Epithelial cell of esophagus (primary cell): ENCODE results near the gene MAST3.
A peak's percentile ranks its signal among the peaks of the same experiment; 100 is the strongest.

Experiments used
- DNase-seq: peaks from one replicate; pipeline ENCODE4 v3.0.0; 2010; ENCODE audit warnings: low read depth
- H3K4me3 ChIP-seq: 2 replicates; pipeline ENCODE4 v1.5.1; 2011; ENCODE audit warnings: mild to moderate bottlenecking, low read length, control low read depth
- TF ChIP-seq, protein P1 (sequence below): IDR thresholded peaks from 2 replicates; pipeline ENCODE4 v1.5.1; 2011; ENCODE audit warnings: low read depth, mild to moderate bottlenecking, low read length, control low read depth, inconsistent platforms; ENCODE audit not compliant: insufficient read depth; ENCODE audit errors: missing control alignments

Gene MAST3

DNA sequence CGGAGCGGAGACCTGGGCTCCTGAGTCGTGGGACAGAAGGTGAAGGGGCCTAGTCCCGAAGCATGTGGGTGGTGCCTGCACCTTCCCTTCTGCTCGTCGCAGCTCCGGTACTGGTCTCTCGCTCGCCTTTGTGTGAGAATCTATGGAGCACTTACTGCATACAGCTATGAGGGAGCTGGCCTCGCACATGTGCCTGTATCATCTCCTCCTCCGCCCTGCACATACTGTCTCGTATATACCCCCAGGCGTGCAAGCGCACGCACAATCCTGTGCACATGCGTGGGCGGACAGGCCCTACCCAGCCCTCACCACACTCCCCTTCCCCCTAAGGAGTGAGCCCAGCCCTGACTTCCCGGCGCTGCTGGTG is 64.0 kb downstream of the MAST3 start:
- peak overlapping the region; percentile 30 for H3K4me3 ChIP-seq
- DNase-seq, result no peak
- TF ChIP-seq, protein P1, sequence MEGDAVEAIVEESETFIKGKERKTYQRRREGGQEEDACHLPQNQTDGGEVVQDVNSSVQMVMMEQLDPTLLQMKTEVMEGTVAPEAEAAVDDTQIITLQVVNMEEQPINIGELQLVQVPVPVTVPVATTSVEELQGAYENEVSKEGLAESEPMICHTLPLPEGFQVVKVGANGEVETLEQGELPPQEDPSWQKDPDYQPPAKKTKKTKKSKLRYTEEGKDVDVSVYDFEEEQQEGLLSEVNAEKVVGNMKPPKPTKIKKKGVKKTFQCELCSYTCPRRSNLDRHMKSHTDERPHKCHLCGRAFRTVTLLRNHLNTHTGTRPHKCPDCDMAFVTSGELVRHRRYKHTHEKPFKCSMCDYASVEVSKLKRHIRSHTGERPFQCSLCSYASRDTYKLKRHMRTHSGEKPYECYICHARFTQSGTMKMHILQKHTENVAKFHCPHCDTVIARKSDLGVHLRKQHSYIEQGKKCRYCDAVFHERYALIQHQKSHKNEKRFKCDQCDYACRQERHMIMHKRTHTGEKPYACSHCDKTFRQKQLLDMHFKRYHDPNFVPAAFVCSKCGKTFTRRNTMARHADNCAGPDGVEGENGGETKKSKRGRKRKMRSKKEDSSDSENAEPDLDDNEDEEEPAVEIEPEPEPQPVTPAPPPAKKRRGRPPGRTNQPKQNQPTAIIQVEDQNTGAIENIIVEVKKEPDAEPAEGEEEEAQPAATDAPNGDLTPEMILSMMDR, result peak; percentile 4

DNA sequence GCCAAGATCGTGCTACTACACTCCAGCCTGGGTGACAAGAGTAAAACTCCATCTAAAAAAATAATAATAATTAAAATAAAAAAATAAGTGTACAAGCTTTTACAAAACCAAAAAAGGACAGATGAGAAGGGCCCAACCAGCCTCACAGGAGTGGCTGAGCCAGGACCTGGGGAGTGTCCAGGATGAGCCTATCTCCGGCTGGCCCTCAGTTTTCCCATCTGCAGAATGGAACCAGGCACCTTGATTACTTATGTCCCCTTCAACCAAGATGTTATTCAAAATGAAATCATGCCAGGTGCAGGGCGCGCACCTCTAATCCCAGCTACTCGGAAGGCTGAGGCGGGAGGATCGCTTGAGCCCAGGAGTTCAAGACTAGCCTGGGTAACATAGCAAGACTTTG is 66.5 kb downstream of the MAST3 start:
- DNase-seq, result no peak
- H3K4me3 ChIP-seq, result no peak overlapping the region
- TF ChIP-seq, protein P1, result no peak

DNA sequence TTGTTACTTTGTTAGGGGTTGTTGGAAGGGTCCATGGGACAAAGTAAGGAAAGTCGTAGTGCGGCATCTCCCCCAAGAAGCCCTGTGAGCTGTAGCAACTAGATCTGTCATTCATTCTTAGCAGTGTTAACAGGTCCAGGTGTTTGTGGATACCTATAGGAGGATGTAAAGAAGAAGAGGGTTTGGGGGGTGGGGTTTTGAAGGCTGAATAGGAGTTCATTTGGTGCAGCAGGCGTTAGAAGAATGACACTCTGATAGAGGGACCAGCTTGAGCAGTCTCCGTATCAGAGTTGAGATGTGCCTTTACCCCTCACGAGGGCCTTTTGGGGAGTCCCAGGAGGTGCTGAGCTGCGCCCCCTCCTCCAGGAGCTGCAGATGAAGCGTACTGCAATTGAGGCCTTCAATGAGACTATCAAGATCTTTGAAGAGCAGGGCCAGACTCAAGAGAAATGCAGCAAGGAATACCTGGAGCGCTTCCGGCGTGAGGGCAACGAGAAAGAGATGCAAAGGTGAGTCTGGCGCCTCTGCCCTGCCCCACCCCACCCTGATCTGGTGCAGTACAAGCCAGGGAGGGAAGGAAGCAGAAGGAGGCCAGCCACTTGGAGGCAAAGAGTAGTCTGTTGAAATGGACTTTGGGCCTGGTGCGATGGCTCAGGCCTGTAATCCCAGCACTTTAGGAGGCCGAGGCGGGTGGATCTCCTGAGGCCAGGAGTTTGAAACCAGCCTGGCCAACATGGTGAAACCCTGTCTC is 68.4 kb downstream of the MAST3 start:
- TF ChIP-seq, protein P1, result no peak
- H3K4me3 ChIP-seq, result no peak overlapping the region
- no peak for DNase-seq

DNA sequence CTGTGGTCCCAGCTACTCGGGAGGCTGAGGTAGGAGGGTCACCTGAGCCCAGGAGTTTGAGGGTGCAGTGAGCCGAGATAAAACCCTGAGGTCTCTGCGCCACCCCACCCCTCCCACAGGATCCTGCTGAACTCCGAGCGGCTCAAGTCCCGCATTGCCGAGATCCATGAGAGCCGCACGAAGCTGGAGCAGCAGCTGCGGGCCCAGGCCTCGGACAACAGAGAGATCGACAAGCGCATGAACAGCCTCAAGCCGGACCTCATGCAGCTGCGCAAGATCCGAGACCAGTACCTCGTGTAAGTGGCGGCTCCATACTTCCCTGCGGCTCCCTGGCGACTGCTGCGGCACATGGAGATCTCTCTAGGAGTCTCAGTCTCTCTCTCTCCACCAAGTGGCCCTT is 69.4 kb downstream of the MAST3 start:
- TF ChIP-seq, protein P1, result no peak
- no peak overlapping the region for H3K4me3 ChIP-seq
- no peak for DNase-seq

GRCh38 chr19:18167975-18168645 is 70.5 kb downstream of the MAST3 start:
- TF ChIP-seq, protein P1, result peak; percentile 73
- no peak overlapping the region for H3K4me3 ChIP-seq
- no peak for DNase-seq

- TF ChIP-seq, protein P1, result no peak
- no peak overlapping the region for H3K4me3 ChIP-seq
- DNase-seq, result no peak
These were observed 71.2 kb downstream of the MAST3 start for GRCh38 chr19:18168673-18169381.
